MM.1S (cell line): Measurements from ENCODE around the gene ZNF43.
"Not testable (repeated sequence)": the region's sequence is repeated elsewhere in the genome, so short reads cannot be mapped to it uniquely, and the experiment has no call there.

ENCODE experiments used
- DNase-seq: peaks from one replicate; pipeline ENCODE4 v3.0.0-alpha.2; 2015
- H2AFZ ChIP-seq: fragments of 300-600 bp; sonication (generic); 2 replicates; pipeline ENCODE4 v1.6.0; 2016; ENCODE audit warnings: antibody characterized with exemption, low read length
- H3F3A ChIP-seq: fragments of 300-600 bp; sonication (generic); 2 replicates; pipeline ENCODE4 v1.6.1; 2016; ENCODE audit warnings: mild to moderate bottlenecking, antibody characterized with exemption, low read length, moderate library complexity, mixed read lengths; ENCODE audit not compliant: insufficient read depth
- H3K27ac ChIP-seq: fragments of 300-600 bp; sonication (generic); 2 replicates; pipeline ENCODE4 v1.5.1; 2016; ENCODE audit warnings: mild to moderate bottlenecking, low read length
- H3K27me3 ChIP-seq: fragments of 300-600 bp; sonication (generic); replicated peaks from 2 replicates; pipeline ENCODE4 v1.6.0; 2016; ENCODE audit warnings: low read length; ENCODE audit not compliant: insufficient read depth
- H3K36me3 ChIP-seq: fragments of 300-600 bp; sonication (generic); replicated peaks from 2 replicates; pipeline ENCODE4 v1.6.1; 2016; ENCODE audit warnings: mild to moderate bottlenecking, low read length, mixed read lengths; ENCODE audit not compliant: insufficient read depth
- H3K4me1 ChIP-seq: fragments of 300-600 bp; sonication (generic); 2 replicates; pipeline ENCODE4 v1.6.1; 2016; ENCODE audit warnings: low read length, mixed read lengths
- H3K4me2 ChIP-seq: fragments of 300-600 bp; sonication (generic); 2 replicates; pipeline ENCODE4 v1.6.0; 2016; ENCODE audit warnings: low read depth, low read length
- H3K4me3 ChIP-seq: fragments of 300-600 bp; sonication (generic); 2 replicates; pipeline ENCODE4 v1.5.1; 2016; ENCODE audit warnings: low read length, mixed read lengths
- H3K79me2 ChIP-seq: fragments of 300-600 bp; sonication (generic); 2 replicates; pipeline ENCODE4 v1.6.1; 2016; ENCODE audit warnings: mixed run types, low read length, mixed read lengths
- H3K9ac ChIP-seq: fragments of 300-600 bp; sonication (generic); 2 replicates; pipeline ENCODE4 v1.6.1; 2016; ENCODE audit warnings: low read length, mixed read lengths
- H3K9me2 ChIP-seq: fragments of 300-600 bp; sonication (generic); replicated peaks from 2 replicates; pipeline ENCODE4 v1.6.1; 2016; ENCODE audit warnings: mild to moderate bottlenecking, low read length, mixed read lengths; ENCODE audit not compliant: insufficient read depth
- H3K9me3 ChIP-seq: fragments of 300-600 bp; sonication (generic); replicated peaks from 2 replicates; pipeline ENCODE4 v1.6.1; 2016; ENCODE audit warnings: mild to moderate bottlenecking, low read length, mixed read lengths; ENCODE audit not compliant: insufficient read depth
- H4K20me1 ChIP-seq: fragments of 300-600 bp; sonication (generic); 2 replicates; pipeline ENCODE4 v1.6.1; 2016; ENCODE audit warnings: mild to moderate bottlenecking, low read length, moderate library complexity, mixed read lengths; ENCODE audit not compliant: insufficient read depth
- EZH2 ChIP-seq: fragments of 300-600 bp; sonication (generic); optimal IDR thresholded peaks from 2 replicates; pipeline ENCODE3; 2017; ENCODE audit warnings: low read depth, mild to moderate bottlenecking, antibody characterized with exemption, low read length, mixed read lengths
- EZH2phosphoT487 ChIP-seq: fragments of 300-600 bp; sonication (generic); IDR thresholded peaks from 2 replicates; pipeline ENCODE4 v1.6.1; 2018; ENCODE audit warnings: antibody characterized with exemption, low read length
- TF ChIP-seq, protein P1 (sequence below): fragments of 300-600 bp; sonication (generic); IDR thresholded peaks from 2 replicates; pipeline ENCODE4 v1.5.1; 2016; ENCODE audit warnings: antibody characterized with exemption, low read length, mixed read lengths

Gene ZNF43

DNA sequence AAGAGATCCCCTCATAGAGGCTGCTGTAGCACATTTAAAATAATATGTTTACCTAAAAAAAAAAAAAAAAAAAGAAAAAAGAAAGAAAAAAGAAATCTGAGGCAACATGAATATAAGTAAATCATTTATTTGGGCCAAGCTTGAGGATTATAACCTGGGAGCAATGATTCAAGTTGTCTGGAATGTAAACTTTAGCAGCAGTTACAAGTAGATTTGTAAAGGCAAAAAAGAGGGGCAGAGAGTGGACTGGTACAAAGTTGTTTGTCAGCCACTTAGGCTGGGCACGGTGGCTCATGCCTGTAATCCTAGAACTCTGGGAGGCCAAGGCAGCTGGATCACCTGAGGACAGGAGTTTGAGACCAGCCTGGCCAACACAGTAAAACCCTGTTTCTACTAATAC, 11.3 kb downstream of the ZNF43 start:
- Histone ChIP-seq H3F3A (no peaks in the 10 kb centered on the region), H3K4me1 (no peaks in the 10 kb centered on the region), H3K9me3 (no peaks in the 10 kb centered on the region), H3K27ac (no peak overlapping the region), H3K79me2 (no peaks in the 10 kb centered on the region), H2AFZ (no peak overlapping the region), H3K4me3 (no peak overlapping the region), H3K9me2 (no peaks in the 10 kb centered on the region), H4K20me1 (no peaks in the 10 kb centered on the region), H3K27me3 (no peaks in the 10 kb centered on the region), H3K36me3 (no peaks in the 10 kb centered on the region), H3K4me2 (no peak overlapping the region), H3K9ac (no peak overlapping the region)
- DNase-seq = no peak
- TF ChIP-seq, protein P1, sequence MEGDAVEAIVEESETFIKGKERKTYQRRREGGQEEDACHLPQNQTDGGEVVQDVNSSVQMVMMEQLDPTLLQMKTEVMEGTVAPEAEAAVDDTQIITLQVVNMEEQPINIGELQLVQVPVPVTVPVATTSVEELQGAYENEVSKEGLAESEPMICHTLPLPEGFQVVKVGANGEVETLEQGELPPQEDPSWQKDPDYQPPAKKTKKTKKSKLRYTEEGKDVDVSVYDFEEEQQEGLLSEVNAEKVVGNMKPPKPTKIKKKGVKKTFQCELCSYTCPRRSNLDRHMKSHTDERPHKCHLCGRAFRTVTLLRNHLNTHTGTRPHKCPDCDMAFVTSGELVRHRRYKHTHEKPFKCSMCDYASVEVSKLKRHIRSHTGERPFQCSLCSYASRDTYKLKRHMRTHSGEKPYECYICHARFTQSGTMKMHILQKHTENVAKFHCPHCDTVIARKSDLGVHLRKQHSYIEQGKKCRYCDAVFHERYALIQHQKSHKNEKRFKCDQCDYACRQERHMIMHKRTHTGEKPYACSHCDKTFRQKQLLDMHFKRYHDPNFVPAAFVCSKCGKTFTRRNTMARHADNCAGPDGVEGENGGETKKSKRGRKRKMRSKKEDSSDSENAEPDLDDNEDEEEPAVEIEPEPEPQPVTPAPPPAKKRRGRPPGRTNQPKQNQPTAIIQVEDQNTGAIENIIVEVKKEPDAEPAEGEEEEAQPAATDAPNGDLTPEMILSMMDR = no peak
- TF ChIP-seq EZH2 (no peak), EZH2phosphoT487 (no peak)

DNA sequence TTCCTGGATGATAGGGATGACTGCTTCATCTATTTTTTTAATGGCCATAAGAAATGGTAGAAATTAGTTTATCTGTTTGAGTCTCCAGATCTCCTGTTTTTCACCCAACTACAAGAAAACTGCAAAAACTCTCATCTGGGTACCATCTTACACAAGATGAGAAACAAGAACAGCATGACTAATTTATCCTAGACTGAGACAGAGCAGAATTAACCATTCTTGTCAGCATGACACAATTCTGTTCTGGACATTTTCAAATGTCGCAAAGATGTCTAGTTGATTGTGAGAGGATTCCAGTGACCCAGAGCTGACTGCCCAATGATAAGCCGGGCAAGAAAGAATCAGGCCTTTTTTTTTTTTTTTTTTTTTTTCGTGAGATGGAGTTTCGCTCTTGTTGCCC, 12.8 kb downstream of the ZNF43 start:
- H3K4me1 ChIP-seq = no peaks in the 10 kb centered on the region
- no peak overlapping the region for H2AFZ ChIP-seq
- no peak overlapping the region for H3K27ac ChIP-seq
- H3K9me3 ChIP-seq = no peaks in the 10 kb centered on the region
- H3K27me3 ChIP-seq = no peaks in the 10 kb centered on the region
- no peak for DNase-seq
- no peaks in the 10 kb centered on the region for H3K36me3 ChIP-seq
- H3K9ac ChIP-seq = no peak overlapping the region
- H3K79me2 ChIP-seq = no peaks in the 10 kb centered on the region
- H3K4me2 ChIP-seq = no peak overlapping the region
- no peaks in the 10 kb centered on the region for H3F3A ChIP-seq
- TF ChIP-seq, protein P1 = no peak
- no peak for TF ChIP-seq EZH2
- no peak for TF ChIP-seq EZH2phosphoT487
- H3K4me3 ChIP-seq = no peak overlapping the region
- H4K20me1 ChIP-seq = no peaks in the 10 kb centered on the region
- H3K9me2 ChIP-seq = no peaks in the 10 kb centered on the region

DNA sequence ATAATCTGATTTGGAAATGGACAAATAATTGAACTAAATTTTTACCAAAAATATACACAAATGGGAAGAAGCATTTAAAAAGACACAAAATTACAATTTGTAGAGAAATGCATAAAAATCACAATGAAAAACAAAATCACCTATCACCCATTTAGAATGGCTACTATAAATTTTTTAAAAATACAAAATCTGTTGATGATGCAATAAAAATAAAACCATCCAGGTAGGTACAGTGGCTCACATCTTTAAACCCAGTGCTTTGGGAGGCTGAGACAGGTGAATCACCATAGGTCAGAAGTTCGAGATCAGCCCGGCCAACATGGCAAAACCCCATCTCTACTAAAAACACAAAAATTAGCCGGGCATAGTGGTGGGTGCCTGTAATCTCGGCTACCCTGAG, 23.5 kb downstream of the ZNF43 start:
- no peaks in the 10 kb centered on the region for H3K9me3 ChIP-seq
- TF ChIP-seq EZH2 (no peak), EZH2phosphoT487 (no peak)
- TF ChIP-seq, protein P1 = no peak

DNA sequence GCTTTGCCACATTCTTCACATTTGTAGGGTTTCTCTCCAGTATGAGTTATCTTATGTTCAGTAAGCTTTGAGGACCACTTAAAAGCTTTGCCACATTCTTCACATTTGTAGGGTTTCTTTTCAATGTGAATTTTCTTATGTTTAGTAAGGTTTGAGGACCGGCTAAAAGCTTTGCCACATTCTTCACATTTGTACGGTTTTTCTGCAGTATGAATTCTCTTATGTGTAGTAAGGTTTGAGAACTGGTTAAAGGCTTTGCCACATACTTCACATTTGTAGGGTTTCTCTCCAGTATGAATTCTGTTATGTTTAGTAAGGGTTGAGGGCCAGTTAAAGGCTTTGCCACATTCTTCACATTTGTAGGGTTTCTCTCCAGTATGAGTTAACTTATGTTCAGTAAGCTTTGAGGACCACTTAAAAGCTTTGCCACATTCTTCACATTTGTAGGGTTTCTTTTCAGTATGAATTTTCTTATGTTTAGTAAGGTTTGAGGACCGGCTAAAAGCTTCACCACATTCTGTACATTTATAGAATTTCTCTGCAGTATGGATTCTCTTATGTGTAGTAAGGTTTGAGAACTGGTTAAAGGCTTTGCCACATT, 27.5 kb downstream of the ZNF43 start:
- H3K4me1 ChIP-seq, H3K9me3 ChIP-seq, H3K27ac ChIP-seq, H3K36me3 ChIP-seq, H3K9me2 ChIP-seq, H3F3A ChIP-seq, H3K4me2 ChIP-seq, H2AFZ ChIP-seq, H3K4me3 ChIP-seq, H3K79me2 ChIP-seq, H3K27me3 ChIP-seq, H4K20me1 ChIP-seq, H3K9ac ChIP-seq, DNase-seq: not testable (repeated sequence)

More for the DNA sequence above, 23.5 kb downstream of the ZNF43 start:
- Histone ChIP-seq H3K4me3 (no peak overlapping the region), H3K9me2 (no peaks in the 10 kb centered on the region), H3K4me2 (no peak overlapping the region), H3K9ac (no peak overlapping the region), H3K79me2 (no peaks in the 10 kb centered on the region), H2AFZ (no peak overlapping the region), H3K27ac (no peak overlapping the region), H3K36me3 (no peaks in the 10 kb centered on the region), H4K20me1 (no peaks in the 10 kb centered on the region), H3F3A (no peaks in the 10 kb centered on the region), H3K27me3 (no peaks in the 10 kb centered on the region), H3K4me1 (no peaks in the 10 kb centered on the region)
- no peak for DNase-seq
